Suppressor macrophage treated with lipopolysaccharide for 4 hours (primary cell): ENCODE measurements around the gene SLC2A8.

ENCODE experiments used
- DNase-seq: peaks from one replicate; pipeline ENCODE4 v3.0.0-alpha.2; 2020

Gene SLC2A8

DNA sequence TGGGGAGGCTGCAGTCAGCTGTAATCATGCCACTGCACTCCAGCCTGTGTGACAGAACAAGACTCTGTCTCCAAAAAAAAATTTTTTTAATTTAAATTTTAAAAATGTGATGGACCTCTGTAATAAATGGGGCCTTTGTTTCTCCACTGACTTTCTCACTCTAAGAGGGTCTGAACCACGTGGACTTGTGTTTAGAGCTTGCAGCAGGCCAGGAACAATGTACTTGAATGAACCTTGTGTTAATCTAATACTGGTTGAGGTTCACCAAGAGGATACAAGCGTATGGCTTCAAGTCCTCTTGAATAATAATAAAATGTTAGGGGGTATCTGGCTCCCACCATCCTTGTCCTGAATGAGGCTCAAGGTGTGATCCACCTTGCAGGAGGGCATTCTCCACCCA lies 14.4 kb upstream of the SLC2A8 start:
- no peak for DNase-seq

DNA sequence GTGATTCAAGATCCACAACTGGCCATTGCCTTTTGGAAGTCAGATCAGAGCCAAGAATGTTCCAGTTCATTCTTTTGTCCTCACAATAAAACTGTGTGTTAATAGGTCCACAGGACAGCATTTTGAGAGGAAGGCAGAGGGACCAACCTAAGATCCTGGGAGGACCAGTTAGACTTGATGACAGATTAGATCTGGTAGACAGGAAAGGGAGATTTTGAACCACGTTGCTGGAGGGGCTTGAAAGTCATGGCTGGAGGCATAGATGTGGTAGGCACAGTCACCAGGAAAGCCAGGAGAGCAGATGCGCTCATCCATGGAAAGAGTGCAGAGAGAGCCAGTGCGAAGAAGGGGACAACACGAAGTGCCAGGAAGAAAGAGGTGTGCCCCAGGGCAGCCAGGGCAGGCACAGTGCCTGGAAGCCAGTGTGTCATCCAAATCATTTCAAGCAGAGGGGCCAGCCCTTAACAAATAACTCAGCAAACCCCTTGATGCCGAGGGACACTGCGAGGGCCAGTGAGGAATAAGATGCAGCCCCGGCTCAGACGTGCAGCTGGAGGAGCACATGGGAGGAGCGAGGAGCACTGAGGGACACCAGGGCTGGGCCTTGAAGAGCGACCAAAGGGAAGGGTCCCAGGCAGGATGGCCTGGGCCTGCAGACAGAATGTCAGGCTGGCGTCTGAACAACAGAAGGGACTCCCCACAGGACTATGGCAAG lies 12.8 kb upstream of the SLC2A8 start:
- DNase-seq: no peak

DNA sequence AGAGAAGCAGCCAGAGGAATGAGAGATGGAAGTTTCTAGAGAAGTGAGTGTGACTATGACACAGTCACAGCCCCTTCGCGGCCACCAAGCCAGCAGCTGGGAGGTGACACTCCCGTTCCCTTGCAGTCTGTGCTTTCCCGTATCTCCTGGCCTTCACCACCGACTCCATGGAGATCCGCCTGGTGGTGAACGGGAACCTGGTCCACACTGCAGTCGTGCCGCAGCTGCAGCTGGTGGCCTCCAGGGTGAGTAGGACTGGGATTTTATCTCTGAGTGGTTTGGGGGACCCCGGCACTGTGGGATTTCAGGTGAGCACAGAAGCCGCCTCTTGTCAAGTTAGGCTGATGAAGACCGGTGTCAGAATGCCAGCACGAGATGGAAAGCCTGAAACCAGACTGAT lies 12.1 kb upstream of the SLC2A8 start:
- no peak for DNase-seq

DNA sequence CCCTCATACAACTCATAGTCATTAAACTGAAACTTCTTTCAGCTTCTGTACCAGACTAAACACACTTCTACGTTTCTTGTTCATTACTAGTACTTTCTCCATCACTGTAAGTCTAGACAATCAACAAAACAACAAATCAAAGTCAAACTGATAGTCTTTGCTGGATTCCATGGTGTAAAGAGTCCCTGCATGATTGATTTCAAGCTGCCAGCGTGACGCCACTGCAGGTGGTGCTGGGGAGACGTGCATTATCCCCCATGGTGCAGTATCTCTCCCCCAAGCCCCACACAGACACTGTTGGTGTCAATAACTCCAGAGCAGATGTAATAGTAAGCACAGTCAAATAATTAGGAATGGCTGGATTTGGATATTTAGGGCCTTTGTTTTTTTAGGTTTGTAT lies 10.7 kb upstream of the SLC2A8 start:
- no peak for DNase-seq

DNA sequence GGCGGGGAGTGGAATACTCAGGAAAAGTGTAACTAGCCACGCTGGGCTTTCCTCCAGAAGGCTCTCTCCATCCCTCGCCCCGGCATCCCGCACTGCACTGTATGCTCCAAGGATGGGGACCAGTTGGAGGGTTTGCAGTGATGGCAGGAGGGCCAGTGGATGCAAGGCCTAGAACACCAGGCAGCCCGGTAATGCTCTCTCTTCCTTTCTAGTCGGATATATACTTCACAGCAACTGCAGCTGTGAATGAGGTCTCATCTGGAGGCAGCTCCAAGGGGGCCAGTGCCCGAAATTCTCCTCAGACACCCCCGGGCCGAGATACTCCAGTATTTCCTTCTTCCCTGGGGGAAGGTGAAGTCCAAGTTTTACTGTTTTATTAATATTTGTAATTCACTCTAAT lies 10.0 kb upstream of the SLC2A8 start:
- no peak for DNase-seq

DNA sequence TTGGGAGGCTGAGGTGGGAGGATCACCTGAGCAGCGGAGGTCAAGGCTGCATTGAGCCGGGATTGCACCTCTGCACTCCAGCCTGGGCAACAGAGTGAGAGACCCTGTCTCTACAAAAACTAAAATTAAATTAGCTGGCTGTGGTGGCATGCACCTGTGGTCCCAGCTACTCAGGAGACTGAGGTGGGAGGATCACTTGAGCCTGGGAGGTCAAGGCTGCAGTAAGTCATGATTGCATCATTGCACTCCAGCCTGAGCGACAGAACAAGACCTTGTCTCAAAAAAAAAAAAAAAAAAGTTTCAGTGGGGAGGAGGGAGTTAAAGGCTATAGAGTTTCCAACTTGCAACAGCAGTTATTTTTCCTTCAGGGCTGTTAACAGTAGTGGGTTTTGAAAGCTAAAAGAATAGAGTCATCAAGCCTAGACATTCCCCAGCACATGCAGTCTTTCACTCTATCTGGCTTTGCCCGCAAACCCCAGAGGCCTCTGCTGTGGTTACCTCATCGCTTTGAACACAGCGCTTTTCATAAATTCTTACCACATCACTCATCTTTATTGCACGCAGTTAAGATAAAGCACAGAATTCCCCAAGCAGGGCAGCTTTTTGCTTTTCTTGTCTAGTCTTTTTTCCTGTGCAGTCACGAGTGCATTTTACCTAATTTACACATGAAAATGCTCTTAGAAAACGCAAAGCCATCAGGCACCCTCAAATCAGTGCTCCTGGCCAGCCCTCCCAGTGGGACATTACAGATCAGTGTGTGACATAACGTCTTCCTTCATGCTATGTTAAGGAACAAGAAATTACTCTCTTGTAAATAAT lies 8.7 kb upstream of the SLC2A8 start:
- DNase-seq: peak; percentile 80

DNA sequence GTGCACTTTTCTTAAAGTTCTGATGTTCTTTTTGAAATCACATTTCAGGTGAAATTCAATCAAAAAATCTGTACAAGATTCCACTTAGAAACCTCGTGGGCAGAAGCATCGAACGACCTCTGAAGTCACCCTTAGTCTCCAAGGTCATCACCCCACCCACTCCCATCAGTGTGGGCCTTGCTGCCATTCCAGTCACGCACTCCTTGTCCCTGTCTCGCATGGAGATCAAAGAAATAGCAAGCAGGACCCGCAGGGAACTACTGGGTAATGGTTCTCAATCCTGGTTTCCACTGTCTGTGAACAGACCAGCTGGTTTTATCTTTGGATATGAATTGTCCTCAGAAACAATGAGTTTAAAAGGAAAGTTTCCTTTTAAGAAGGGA lies 8.1 kb upstream of the SLC2A8 start:
- DNase-seq: no peak

DNA sequence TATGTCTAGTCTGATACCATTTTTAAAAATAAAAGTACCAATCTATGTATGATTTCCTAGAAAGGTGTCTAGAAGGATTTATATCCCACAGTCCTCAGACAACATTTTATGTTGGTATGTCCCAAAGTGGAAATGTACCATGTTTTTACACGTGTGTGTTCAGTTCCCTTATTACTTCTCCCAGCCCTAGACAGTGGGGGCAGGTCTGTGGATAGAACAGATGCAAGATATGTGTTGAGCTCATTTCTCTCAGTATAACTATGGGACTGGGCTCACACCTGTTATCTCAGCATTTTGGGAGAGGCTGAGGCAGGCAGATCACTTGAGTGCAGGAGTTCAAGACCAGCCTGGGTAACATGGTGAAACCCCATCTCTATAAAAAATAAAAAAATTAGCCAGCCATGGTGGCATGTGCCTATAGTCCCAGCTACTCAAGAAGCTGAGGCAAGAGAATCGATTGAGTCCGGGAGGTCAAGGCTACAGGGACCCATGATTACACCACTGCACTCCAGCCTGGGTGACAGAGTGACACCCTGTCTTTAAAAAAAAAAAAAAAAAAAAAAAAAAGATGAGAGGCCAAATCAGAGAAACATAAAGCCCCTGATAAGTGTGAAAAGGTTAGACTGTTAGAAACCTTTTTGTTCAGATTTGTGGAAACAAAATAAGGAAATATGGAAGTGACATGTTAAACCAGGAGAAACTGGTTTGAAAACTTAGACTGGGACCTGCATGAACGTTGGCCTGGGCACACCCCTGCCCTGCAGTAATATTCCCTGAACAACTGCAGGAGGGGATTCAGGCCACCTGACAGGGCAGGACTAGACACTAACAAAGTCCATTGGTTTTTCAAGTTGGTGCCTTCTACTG lies 7.4 kb upstream of the SLC2A8 start:
- DNase-seq: no peak

DNA sequence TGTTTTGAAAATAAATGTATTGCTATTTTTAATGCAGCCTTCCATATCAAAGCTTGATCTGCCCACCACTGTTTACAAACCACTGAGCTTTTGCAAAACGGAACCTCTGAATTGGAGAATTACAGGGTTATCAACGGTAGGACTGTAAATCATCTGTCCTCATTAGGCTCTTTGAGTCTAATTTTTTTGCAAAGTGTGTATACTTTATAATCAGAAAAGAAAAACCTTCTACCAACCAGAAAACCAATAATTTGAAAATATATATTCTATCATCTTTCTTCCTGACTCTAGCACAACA lies 6.8 kb upstream of the SLC2A8 start:
- no peak for DNase-seq

DNA sequence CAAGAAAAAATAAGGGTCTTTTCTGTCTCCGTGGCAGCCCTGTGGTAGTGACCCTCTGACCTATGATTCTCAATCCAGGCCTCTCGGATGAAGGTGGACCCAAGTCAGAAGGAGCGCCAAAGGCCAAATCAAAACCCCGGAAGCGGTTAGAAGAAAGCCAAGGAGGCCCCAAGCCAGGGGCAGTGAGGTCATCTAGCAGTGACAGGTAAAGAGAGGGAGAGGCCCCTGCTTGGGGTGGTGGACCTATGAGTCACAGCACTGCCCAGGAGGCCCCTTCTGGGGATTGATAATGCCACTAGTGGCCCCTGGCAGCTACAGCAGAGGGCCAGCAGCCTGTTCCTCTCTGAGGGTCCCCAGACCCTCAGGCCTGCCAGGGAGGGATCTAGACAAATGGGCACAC lies 6.4 kb upstream of the SLC2A8 start:
- DNase-seq: no peak

DNA sequence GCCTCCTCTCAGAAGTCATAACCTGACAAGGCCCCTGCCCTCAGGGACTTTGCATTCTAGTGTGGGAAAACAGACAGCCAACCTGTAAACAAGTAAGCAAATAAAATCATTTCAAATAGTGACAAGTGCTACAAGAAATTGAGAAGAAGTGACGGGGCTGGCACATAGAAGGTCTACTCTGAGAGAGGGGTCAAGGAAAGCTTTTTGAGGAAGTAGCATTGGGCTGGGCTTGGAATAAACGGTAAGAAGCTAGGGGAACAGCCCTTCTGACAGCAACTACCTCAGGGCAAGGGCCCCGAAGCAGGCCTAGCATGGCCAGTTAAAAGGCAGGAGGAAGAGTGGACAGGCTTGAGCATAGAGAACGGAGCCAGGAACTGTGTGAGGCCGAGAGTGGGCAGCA lies 4.8 kb upstream of the SLC2A8 start:
- no peak for DNase-seq

DNA sequence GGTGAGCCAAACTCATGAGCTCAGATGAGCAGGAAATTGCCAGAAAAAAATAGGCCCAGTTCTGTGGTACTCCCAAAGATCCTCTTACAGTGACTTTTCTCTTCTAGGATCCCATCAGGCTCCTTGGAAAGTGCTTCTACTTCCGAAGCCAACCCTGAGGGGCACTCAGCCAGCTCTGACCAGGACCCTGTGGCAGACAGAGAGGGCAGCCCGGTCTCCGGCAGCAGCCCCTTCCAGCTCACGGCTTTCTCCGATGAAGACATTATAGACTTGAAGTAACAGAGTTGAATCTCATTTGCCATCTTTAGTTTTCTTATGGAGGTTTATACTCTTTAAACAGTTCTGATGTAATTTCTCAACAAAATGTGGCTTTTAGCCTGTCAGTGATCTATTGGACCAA lies 4.0 kb upstream of the SLC2A8 start:
- no peak for DNase-seq

DNA sequence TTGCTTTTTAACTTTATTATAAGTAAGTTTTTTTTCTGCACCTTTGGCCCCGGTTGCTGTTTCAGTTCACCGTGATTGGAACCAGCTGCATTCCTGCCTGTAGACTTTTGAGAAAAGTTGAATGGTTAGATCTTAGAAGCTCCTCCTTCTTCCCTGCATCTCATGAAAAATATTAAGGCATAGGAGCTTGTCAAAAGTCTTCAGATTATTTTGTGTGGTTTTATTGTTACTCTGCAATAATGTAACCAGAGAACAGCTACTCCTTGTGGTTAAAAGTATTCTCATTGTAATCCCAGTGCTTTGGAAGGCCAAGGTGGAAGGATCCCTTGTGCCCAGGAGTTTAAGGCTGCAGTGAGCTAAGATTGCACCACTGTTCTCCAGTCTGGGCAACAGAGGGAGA lies 3.3 kb upstream of the SLC2A8 start:
- no peak for DNase-seq

DNA sequence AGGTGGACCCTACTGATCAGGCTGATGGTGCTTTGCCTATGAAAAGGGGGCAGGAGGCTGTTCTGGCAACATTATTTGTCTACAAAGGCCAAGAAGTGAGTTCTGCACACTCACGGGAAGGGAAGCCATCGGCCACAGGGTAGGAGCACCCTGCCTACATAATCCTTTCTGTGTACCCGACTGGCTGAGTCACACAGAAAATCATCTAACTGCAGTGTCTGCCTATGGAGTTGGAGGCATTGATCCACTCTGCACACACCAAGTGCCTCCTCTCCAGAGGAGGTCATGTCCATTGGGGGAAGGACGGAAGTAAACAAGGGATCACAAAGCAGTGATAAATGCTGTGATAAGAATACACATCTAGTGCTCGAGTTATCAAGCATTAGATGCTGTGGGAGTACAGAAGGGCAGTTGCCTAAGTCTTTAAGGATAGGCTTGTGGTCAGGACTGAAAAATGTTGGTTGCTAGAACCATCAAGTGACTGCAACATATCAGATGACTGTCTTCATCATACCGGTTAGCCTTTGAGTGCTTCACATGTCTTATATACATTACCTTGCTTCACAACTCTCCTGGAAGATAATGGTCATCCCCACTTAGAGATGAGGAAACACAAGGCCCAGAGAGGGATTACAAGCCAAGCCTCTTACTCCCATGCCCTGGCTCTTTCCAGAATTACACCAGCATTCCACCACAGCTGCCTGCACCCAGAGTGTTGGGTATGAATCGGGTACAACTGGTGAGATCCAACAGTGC lies 1.3 kb upstream of the SLC2A8 start:
- DNase-seq: no peak

DNA sequence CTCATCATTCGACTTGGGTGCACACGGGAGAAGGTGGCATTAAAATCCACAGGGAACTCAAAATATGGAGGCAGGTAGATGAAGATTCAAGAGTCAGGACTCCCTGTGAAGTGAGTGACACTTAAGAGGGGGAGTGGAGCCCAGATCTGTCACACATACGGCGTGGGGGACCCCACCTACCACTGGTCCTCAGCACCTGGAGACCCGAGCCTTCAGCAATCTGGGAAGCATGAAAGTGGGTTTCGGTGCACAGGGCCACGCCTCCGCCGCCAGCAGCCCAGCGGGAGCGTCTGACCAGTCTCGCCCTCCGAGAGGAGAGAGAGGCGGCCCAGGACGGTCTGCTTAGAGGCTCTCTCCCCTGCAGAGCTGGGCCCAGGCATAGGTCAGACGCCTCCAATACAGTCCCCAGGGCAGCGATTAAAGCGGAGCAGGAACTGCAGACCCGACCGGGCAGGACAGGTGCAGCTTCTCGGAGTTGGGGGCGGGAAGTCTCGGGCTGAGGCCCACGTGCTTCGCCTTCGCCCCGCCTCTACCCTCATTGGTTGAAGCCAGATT lies 639 bp upstream of the SLC2A8 start:
- no peak for DNase-seq

DNA sequence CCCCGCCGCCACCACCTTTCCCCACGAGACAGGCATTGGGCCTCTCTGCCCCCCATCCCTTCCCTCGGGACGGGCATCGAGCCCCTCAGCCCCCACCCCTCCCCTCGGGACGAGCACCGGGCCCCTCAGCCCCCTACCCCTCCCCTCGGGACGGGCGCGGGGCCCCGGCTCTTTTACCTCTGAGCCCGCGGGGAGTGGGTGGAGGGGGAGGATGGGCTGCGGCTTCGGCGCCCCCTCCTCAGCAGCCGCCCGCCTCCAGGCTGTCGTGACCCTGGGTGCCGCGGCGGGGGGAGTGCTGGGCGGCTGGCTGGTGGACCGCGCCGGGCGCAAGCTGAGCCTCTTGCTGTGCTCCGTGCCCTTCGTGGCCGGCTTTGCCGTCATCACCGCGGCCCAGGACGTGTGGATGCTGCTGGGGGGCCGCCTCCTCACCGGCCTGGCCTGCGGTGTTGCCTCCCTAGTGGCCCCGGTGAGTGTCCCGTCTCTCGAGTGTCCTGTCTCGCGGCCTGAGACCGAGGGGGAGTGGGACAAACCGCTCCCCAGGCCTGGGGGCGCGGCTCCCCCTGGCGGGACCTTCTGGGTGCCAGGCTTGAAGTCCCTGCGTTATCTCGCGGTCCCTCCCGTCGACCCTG lies 791 bp downstream of the SLC2A8 start:
- peak; percentile 47 for DNase-seq

DNA sequence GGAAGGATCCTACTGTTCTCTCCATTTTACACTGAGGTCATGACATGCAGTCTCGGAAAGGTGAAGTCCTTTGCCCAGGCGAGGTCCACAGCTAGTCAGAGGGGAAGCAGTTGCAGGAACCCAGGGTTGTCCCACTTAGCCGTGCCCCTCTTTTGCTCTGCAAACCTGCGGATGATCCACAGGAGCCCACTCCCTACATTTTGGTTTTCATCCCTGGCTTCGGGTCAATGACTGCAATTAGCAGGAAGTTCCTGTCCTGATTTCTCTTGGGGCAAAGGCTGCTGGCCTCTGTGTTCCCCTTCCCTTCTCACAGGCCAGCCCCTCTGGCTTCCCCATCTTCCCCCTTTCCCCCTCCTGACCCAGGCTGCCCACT lies 1.3 kb downstream of the SLC2A8 start:
- DNase-seq: no peak

DNA sequence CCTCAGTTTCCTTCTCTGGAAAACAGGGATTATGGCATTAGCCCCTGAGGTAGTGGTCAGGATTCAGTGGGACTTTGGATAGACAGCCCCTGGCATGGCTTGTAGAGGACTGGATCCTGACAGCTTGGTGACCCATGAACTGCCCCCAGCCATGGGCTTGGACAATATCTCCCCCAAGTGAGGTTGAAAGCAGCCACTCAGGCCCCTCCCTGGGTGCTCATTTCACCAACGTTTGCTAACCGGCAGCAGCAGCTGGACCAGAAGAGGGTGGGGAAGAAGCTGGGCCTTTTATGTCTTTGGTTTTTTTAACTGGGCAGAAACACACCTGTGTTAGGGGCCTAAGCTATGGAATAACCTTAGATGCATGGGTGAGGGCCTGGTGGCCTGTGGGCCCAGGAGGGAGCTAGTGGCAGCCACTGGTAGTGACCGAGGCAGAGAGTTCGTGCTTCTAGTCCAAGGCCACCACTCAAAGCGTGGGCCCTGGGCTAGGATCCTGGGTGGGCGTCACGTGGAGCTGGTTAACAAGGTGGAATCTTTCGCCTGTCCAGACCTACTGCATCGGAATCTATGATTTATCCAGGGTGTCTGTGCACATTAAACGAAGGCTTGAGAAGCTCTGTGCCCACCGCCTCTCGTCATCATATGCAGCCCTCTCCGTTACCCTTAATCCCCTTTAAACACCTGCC lies 1.9 kb downstream of the SLC2A8 start:
- no peak for DNase-seq

DNA sequence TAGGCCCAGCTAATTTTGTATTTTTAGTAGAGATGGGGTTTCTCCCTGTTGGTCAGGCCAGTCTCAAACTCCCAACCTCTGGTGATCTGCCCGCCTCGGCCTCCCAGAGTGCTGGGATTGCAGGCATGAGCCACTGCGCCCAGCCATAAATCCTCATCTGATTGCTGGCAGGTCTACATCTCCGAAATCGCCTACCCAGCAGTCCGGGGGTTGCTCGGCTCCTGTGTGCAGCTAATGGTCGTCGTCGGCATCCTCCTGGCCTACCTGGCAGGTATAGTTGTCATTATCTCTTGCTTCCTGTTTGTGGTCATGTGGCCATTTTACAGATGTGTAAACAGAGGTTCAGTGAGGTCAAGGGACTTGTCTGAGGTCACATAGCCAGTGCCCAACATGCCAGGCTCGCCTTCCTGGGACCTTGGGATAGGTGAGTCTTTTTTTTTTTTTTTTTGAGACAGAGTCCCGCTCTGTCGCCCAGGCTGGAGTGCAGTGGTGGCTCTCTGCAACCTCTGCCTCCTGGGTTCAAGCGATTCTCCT lies 2.8 kb downstream of the SLC2A8 start:
- DNase-seq: no peak

DNA sequence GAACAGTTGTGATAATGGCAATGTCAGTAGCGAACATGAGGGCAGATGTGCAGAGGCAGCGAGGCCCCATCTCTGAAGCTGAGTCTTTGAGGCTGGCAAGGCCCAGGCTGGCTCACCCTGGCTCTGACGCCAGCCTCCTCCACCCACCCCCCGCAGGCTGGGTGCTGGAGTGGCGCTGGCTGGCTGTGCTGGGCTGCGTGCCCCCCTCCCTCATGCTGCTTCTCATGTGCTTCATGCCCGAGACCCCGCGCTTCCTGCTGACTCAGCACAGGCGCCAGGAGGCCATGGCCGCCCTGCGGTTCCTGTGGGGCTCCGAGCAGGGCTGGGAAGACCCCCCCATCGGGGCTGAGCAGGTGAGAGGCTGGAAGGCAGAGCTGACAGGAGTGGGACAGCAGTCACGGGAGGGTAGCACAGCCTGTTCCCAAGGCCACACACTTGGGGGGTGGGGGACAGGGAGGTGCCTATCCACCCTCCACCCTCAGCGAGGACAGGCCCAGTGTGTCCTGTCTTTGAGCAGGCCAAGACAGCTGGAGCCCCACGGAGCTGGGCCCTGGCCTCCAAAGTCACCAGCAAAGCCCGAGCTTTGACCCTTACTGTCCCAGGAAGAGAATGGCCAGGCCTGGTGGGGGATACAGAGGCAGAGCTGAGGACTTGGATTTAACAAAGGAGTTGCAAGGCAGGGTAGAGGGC lies 5.6 kb downstream of the SLC2A8 start:
- DNase-seq: no peak
